Measurements from ENCODE around the gene DIP2C. TPM values are rescaled to one million over a fixed set of nuclear protein-coding genes. Genes with fewer than 3 reads are reported as not detected.

Gene DIP2C
- total RNA-seq, 1 experiment from 2014 or later: 11.0 TPM

- Mint-ChIP-seq H3K36me3 (peaks cover 2% of the 10 kb centered on the region; the same call in 1 of the 2 replicates), H3K4me3 (no peak overlapping the region), H3K4me1 (no peaks in the 10 kb centered on the region), H3K9me3 (no peaks in the 10 kb centered on the region), H3K27ac (no peak overlapping the region), H3K27me3 (ENCODE audit: low read depth) (no peaks in the 10 kb centered on the region)
- no peak for TF ChIP-seq ZNF317 (CRISPR knock-in tag; IDR thresholded peaks at IDR 0.05; ENCODE audit: borderline replicate concordance, low read depth)
- TF ChIP-seq PRRX2 (CRISPR knock-in tag; IDR thresholded peaks at IDR 0.05): no peak
- TF ChIP-seq KAT7 (CRISPR knock-in tag; IDR thresholded peaks at IDR 0.05; ENCODE audit: borderline replicate concordance): no peak
- TF ChIP-seq ATF2 (CRISPR knock-in tag; IDR thresholded peaks at IDR 0.05; ENCODE audit: borderline replicate concordance, low read depth): no peak
- no peak for TF ChIP-seq FOXP1 (CRISPR knock-in tag; IDR thresholded peaks at IDR 0.05; ENCODE audit: borderline replicate concordance)
- no peak for TF ChIP-seq ZNF138 (CRISPR knock-in tag; conservative IDR thresholded peaks at IDR 0.05)
- no peak for TF ChIP-seq PREB (CRISPR knock-in tag; IDR thresholded peaks at IDR 0.05; ENCODE audit: borderline replicate concordance)
- TF ChIP-seq HMGA2 (CRISPR knock-in tag; IDR thresholded peaks at IDR 0.05): no peak
- TF ChIP-seq ETV6 (CRISPR knock-in tag; IDR thresholded peaks at IDR 0.05): no peak
- no peak for TF ChIP-seq FOXK1 (CRISPR knock-in tag; IDR thresholded peaks at IDR 0.05)
- TF ChIP-seq, protein P1, sequence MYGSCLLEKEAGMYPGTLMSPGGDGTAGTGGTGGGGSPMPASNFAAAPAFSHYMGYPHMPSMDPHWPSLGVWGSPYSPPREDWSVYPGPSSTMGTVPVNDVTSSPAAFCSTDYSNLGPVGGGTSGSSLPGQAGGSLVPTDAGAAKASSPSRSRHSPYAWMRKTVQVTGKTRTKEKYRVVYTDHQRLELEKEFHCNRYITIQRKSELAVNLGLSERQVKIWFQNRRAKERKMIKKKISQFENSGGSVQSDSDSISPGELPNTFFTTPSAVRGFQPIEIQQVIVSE (CRISPR knock-in tag; IDR thresholded peaks at IDR 0.05; ENCODE audit: borderline replicate concordance): no peak
- TF ChIP-seq, protein P2, sequence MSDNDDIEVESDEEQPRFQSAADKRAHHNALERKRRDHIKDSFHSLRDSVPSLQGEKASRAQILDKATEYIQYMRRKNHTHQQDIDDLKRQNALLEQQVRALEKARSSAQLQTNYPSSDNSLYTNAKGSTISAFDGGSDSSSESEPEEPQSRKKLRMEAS (CRISPR knock-in tag; IDR thresholded peaks at IDR 0.05): no peak
- no peak for TF ChIP-seq USF1 (CRISPR knock-in tag; IDR thresholded peaks at IDR 0.05)
- DNase-seq (ENCODE audit: low spot score) (no peak), ATAC-seq (no peak)
- POLR2A ChIA-PET: no interaction called here
- CTCF ChIA-PET: interaction anchor here (1.1 kb wide), 1 partner anchor 128 kb away, joined by 3 read pairs; no protein-coding TSS in a partner anchor
Observed at GRCh38 chr10:359093-359492, 330.4 kb downstream of the DIP2C start.

DNA sequence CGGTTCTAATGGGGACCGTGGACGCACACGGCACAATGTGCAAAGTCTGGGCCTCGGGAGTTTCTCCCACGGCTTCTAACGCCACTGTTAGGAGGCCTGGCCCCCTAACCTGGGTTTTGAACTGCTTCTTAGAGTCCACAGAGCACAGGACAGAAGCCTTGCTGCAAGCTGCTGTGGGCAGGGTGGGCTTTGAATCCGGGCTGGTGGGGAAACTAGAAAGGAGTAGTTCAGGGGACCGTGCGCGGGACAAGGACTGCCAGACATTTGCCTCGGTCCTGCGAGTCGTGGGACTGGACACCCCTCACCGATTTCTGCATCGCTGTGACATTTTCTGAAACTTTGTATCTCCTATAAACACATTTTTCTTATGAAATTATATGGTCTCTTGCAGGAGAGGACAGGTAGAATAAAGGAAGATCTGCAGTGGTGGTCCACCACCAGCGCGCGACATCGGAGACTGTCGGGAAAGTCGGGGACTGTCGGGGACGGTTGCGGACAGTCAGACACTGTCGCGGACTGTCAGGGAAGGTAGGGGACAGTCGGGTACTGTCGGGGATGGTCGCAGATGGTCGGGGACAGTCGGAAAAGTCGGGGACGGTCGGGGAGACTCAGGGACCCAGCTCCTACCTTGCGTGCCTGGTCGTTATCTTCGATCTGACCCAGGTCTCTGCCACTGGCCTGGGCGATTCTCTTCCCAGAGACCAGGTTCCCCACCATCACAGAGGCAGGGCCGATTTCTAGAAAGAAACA, 332.1 kb downstream of the DIP2C start:
- POLR2A ChIA-PET: no interaction called here
- ATAC-seq (no peak), DNase-seq (ENCODE audit: low spot score) (no peak)
- no peaks in the 10 kb centered on the region for H3K9me3 Mint-ChIP-seq
- CTCF ChIA-PET: no interaction called here
- no peaks in the 10 kb centered on the region for H3K4me1 Mint-ChIP-seq
- H3K4me3 Mint-ChIP-seq: no peak overlapping the region
- H3K27ac Mint-ChIP-seq: no peak overlapping the region
- TF ChIP-seq ZNF512 (CRISPR knock-in tag; IDR thresholded peaks at IDR 0.05; ENCODE audit: borderline replicate concordance) (no peak), NR2C2 (CRISPR knock-in tag; IDR thresholded peaks at IDR 0.05) (no peak), MXD4 (CRISPR knock-in tag; IDR thresholded peaks at IDR 0.05; ENCODE audit: borderline replicate concordance) (no peak), IRF2 (CRISPR knock-in tag; IDR thresholded peaks at IDR 0.05; ENCODE audit: borderline replicate concordance, low read depth) (no peak), CTCF (IDR thresholded peaks at IDR 0.05) (no peak), GRHL2 (CRISPR knock-in tag; IDR thresholded peaks at IDR 0.05; ENCODE audit: insufficient replicate concordance, severe bottlenecking) (no peak)
- TF ChIP-seq, protein P3, sequence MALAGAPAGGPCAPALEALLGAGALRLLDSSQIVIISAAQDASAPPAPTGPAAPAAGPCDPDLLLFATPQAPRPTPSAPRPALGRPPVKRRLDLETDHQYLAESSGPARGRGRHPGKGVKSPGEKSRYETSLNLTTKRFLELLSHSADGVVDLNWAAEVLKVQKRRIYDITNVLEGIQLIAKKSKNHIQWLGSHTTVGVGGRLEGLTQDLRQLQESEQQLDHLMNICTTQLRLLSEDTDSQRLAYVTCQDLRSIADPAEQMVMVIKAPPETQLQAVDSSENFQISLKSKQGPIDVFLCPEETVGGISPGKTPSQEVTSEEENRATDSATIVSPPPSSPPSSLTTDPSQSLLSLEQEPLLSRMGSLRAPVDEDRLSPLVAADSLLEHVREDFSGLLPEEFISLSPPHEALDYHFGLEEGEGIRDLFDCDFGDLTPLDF (CRISPR knock-in tag; IDR thresholded peaks at IDR 0.05): no peak
- no peaks in the 10 kb centered on the region; the same call in 1 of the 2 replicates for H3K36me3 Mint-ChIP-seq
- no peaks in the 10 kb centered on the region for H3K27me3 Mint-ChIP-seq (ENCODE audit: low read depth)

Data from WTC11 (cell line).